Measurements from ENCODE around the gene TMEM127. TPM values are rescaled to one million over a fixed set of nuclear protein-coding genes. Genes with fewer than 3 reads are reported as not detected.
"Not testable (repeated sequence)": the region's sequence is repeated elsewhere in the genome, so short reads cannot be mapped to it uniquely, and the experiment has no call there.

TMEM127 gene
- total RNA-seq, 1 experiment from 2014 or later = 33.1 TPM

GRCh38 chr2:96241227-96241626 lies 24.6 kb downstream of the TMEM127 start:
- no peak for DNase-seq (ENCODE audit: low spot score)

GRCh38 chr2:96240341-96241038 lies 25.3 kb downstream of the TMEM127 start:
- DNase-seq (ENCODE audit: low spot score) = no peak

- no peak for DNase-seq (ENCODE audit: low spot score)
Measured at GRCh38 chr2:96239745-96240264, 26.0 kb downstream of the TMEM127 start.

GRCh38 chr2:96239091-96239490 lies 26.7 kb downstream of the TMEM127 start:
- no peak for DNase-seq (ENCODE audit: low spot score)

GRCh38 chr2:96238266-96238665 lies 27.5 kb downstream of the TMEM127 start:
- no peak for DNase-seq (ENCODE audit: low spot score)

- DNase-seq (ENCODE audit: low spot score) = no peak
Measured at GRCh38 chr2:96236882-96237281, 28.9 kb downstream of the TMEM127 start.

- no peak for DNase-seq (ENCODE audit: low spot score)
Measured at GRCh38 chr2:96233880-96234316, 31.9 kb downstream of the TMEM127 start.

- DNase-seq (ENCODE audit: low spot score) = no peak
Measured at GRCh38 chr2:96233436-96233835, 32.4 kb downstream of the TMEM127 start.

GRCh38 chr2:96231316-96231715 lies 34.5 kb downstream of the TMEM127 start:
- no peak for DNase-seq (ENCODE audit: low spot score)

- DNase-seq (ENCODE audit: low spot score) = no peak
Measured at GRCh38 chr2:96225016-96225533, 40.7 kb downstream of the TMEM127 start.

GRCh38 chr2:96221106-96221505 lies 44.7 kb downstream of the TMEM127 start:
- DNase-seq (ENCODE audit: low spot score) = not testable (repeated sequence)

GRCh38 chr2:96219959-96220358 lies 45.8 kb downstream of the TMEM127 start:
- DNase-seq (ENCODE audit: low spot score) = not testable (repeated sequence)

- no peak for DNase-seq (ENCODE audit: low spot score)
Measured at GRCh38 chr2:96218508-96219131, 47.2 kb downstream of the TMEM127 start.

- DNase-seq (ENCODE audit: low spot score) = no peak
Measured at GRCh38 chr2:96214554-96214953, 51.2 kb downstream of the TMEM127 start.

GRCh38 chr2:96213379-96213778 lies 52.4 kb downstream of the TMEM127 start:
- DNase-seq (ENCODE audit: low spot score) = no peak

- DNase-seq (ENCODE audit: low spot score) = no peak
Measured at GRCh38 chr2:96212339-96212738, 53.5 kb downstream of the TMEM127 start.

- DNase-seq (ENCODE audit: low spot score) = no peak
Measured at GRCh38 chr2:96209729-96210085, 56.1 kb downstream of the TMEM127 start.

GRCh38 chr2:96209011-96209728 lies 56.6 kb downstream of the TMEM127 start:
- DNase-seq (ENCODE audit: low spot score) = peak; percentile 31

- DNase-seq (ENCODE audit: low spot score) = peak; percentile 97
Measured at GRCh38 chr2:96208143-96209010, 57.4 kb downstream of the TMEM127 start, which contains the start of gene STARD7. Gene STARD7 (minus strand): TSS chr2:96208827. CDS start chr2:96208434, 393 bp downstream.

GRCh38 chr2:96207774-96208142 lies 58.0 kb downstream of the TMEM127 start:
- peak; percentile 13 for DNase-seq (ENCODE audit: low spot score)
